Measurements from ENCODE around the gene RGS11.

DNA sequence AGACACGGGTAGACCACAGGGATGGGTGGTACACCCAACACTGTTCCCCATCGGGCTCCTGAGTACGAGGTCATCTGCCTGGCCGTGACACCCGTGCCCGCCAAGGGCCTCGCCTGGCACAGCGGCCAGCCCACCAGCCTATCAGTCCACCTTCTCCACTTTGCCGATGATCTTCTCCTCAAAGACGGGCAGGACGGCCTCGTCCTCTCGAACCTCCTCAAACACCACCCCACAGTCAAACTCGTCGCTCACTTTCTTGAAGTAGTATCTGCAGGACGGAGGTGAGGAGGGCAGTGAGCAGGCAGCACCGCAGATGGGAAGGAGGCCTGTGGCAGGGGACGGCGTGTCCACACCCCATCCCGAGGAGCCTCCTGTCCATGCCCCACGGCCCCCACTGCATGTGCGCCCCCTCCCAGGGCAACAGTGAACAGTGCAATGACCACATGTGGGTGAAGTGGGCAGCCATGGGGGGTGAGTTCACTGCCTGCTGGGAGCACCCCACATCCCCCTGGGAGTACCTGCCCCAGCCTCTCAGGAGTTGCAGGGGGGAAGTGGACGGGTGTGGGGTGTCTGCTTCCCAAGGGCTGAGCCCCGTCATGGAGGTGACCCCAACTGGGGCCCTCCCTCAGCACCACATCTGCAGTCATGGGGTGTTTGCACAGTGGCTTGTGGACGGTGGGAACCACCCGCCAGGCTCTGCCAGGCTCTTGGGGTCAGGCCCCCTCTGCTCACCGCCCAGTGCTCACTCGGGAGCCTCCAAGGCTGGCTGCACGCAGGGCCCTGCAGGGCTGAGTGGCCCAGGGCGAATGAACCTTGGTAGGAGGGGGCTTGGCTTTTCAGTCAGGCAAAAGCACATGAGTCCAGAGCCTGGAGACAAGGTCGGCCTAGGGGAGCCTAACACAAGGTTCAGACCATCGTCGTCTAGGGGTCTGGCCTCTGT, 12.5 kb upstream of the RGS11 start:
- no peak for TF ChIP-seq POLR2AphosphoS5 (IDR thresholded peaks at IDR 0.05; ENCODE audit: insufficient read depth in 1 of 2, low read depth in 1 of 2)
- TF ChIP-seq, protein P1, sequence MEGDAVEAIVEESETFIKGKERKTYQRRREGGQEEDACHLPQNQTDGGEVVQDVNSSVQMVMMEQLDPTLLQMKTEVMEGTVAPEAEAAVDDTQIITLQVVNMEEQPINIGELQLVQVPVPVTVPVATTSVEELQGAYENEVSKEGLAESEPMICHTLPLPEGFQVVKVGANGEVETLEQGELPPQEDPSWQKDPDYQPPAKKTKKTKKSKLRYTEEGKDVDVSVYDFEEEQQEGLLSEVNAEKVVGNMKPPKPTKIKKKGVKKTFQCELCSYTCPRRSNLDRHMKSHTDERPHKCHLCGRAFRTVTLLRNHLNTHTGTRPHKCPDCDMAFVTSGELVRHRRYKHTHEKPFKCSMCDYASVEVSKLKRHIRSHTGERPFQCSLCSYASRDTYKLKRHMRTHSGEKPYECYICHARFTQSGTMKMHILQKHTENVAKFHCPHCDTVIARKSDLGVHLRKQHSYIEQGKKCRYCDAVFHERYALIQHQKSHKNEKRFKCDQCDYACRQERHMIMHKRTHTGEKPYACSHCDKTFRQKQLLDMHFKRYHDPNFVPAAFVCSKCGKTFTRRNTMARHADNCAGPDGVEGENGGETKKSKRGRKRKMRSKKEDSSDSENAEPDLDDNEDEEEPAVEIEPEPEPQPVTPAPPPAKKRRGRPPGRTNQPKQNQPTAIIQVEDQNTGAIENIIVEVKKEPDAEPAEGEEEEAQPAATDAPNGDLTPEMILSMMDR (IDR thresholded peaks at IDR 0.05), result no peak
- TF ChIP-seq POLR2A (IDR thresholded peaks at IDR 0.05), result no peak

Data from vagina (tissue), 2 donors.